Peyer's patch (tissue), 4 donors: ENCODE results near the gene PRSS56. TPM values are rescaled to one million over a fixed set of nuclear protein-coding genes. Genes with fewer than 3 reads are reported as not detected.

Source experiments
- DNase-seq, 3 donors: peaks; one replicate each; pipeline ENCODE4 v3.0.0-alpha.2; 2017 to 2019
- H3K27ac ChIP-seq, 4 donors: fragments of 200-600 bp; sonication (generic); one replicate each; pipeline ENCODE4 v1.5.1; 2016 to 2019
- H3K27me3 ChIP-seq, 2 donors: fragments of 200-600 bp; sonication (generic); one replicate each; pipeline ENCODE4 v1.5.1; 2019
- H3K36me3 ChIP-seq, 3 donors: fragments of 200-600 bp; sonication (generic); one replicate each; pipeline ENCODE4 v1.5.1; 2016 to 2019
- H3K4me1 ChIP-seq, 4 donors: fragments of 200-600 bp; sonication (generic); one replicate each; pipeline ENCODE4 v1.5.1; 2016 to 2019
- H3K4me3 ChIP-seq, 4 donors: fragments of 200-600 bp; sonication (generic); 1 replicate in 3 of 4; 2 replicates in 1 of 4; pipeline ENCODE4 v1.5.1; 2016 to 2019; ENCODE audit warnings: mild to moderate bottlenecking in 1 of 4
- H3K9me3 ChIP-seq, 4 donors: fragments of 200-600 bp; sonication (generic); one replicate each; pipeline ENCODE4 v1.5.1; 2016 to 2019; ENCODE audit warnings: mild to moderate bottlenecking in 1 of 4
- CTCF ChIP-seq, 6 experiments: fragments of 450-650 bp in 4 of 6; fragments of 200-600 bp in 2 of 6; sonication (generic) in 1 of 6; IDR thresholded peaks; one replicate each; pipeline ENCODE4 v1.5.1; 2017 to 2019; ENCODE audit warnings: antibody characterized with exemption in 6 of 6, mild to moderate bottlenecking in 3 of 6, moderate library complexity in 1 of 6
- POLR2A ChIP-seq, 2 donors: fragments of 450-650 bp; IDR thresholded peaks; one replicate each; pipeline ENCODE4 v1.5.1; 2017; ENCODE audit warnings: antibody characterized with exemption in 2 of 2, mild to moderate bottlenecking in 2 of 2, moderate library complexity in 2 of 2
- total RNA-seq, 4 donors: library from RNA; depleted of rRNA; stranded (reverse); fragments of >200 nt; gene quantifications; one replicate each; pipeline ENCODE4 v1.1.0, GENCODE V29; 2016

Gene PRSS56
- total RNA-seq, 4 donors from 2014 or later, result not detected

GRCh38 chr2:232573771-232574435 lies 53.7 kb downstream of the PRSS56 start:
- Histone ChIP-seq H3K4me3 (no peak overlapping the region), H3K36me3 (peaks cover 0 to 40% (median 0%) of the 10 kb centered on the region in 3 donors), H3K9me3 (no peaks in the 10 kb centered on the region), H3K27ac (peak overlapping the region in 1 of 4 donors; percentile 37), H3K4me1 (no peaks in the 10 kb centered on the region), H3K27me3 (no peaks in the 10 kb centered on the region)
- TF ChIP-seq CTCF (IDR thresholded peaks at IDR 0.05) (no peak), POLR2A (IDR thresholded peaks at IDR 0.05) (no peak)
- no peak for DNase-seq

GRCh38 chr2:232574674-232575403 lies 54.7 kb downstream of the PRSS56 start:
- no peak overlapping the region for H3K27ac ChIP-seq
- TF ChIP-seq POLR2A (IDR thresholded peaks at IDR 0.05) (no peak), CTCF (IDR thresholded peaks at IDR 0.05) (no peak)
- no peaks in the 10 kb centered on the region for H3K27me3 ChIP-seq
- no peaks in the 10 kb centered on the region for H3K4me1 ChIP-seq
- no peak for DNase-seq
- no peak overlapping the region for H3K4me3 ChIP-seq
- peaks cover 0 to 30% (median 0%) of the 10 kb centered on the region in 3 donors for H3K36me3 ChIP-seq
- H3K9me3 ChIP-seq, result no peaks in the 10 kb centered on the region

Other genes starting within 250 kb of the PRSS56 start
- not detected for gene ALPP, start 141.6 kb upstream of the PRSS56 start, total RNA-seq
- not detected for gene ALPG, start 113.5 kb upstream of the PRSS56 start, total RNA-seq
- 100 to 1,000 TPM in 3 of 4 donors, 10 to 100 TPM in 1; 22.3 to 473 (median 350) TPM for gene ALPI, start 64.2 kb upstream of the PRSS56 start, total RNA-seq
- not detected for gene ECEL1, start 32.6 kb upstream of the PRSS56 start, total RNA-seq
- gene CHRND, start 5.8 kb downstream of the PRSS56 start, total RNA-seq, result not detected
- gene CHRNG, start 19.3 kb downstream of the PRSS56 start, total RNA-seq, result not detected
- gene TIGD1, start 30.2 kb downstream of the PRSS56 start, total RNA-seq, result 10 to 100 TPM in 3 of 4 donors, 1 to 10 TPM in 1; 8.6 to 31.4 (median 13.4) TPM
- 10 to 100 TPM; 33.0 to 51.8 (median 44.1) TPM for gene EIF4E2, start 30.3 kb downstream of the PRSS56 start, total RNA-seq
- 10 to 100 TPM in 2 of 4 donors, 1 to 10 TPM in 2; 1.9 to 14.9 (median 8.9) TPM for gene EFHD1, start 113.2 kb downstream of the PRSS56 start, total RNA-seq
- 100 to 1,000 TPM in 1 of 4 donors, 10 to 100 TPM in 3; 82.5 to 126 (median 90.1) TPM for gene GIGYF2, start 176.9 kb downstream of the PRSS56 start, total RNA-seq